ENCODE data around the gene CARD9. TPM values are rescaled to one million over a fixed set of nuclear protein-coding genes. Genes with fewer than 3 reads are reported as not detected.

The CARD9 gene
- total RNA-seq, 1 donor from 2014 or later = 0.94 TPM

DNA sequence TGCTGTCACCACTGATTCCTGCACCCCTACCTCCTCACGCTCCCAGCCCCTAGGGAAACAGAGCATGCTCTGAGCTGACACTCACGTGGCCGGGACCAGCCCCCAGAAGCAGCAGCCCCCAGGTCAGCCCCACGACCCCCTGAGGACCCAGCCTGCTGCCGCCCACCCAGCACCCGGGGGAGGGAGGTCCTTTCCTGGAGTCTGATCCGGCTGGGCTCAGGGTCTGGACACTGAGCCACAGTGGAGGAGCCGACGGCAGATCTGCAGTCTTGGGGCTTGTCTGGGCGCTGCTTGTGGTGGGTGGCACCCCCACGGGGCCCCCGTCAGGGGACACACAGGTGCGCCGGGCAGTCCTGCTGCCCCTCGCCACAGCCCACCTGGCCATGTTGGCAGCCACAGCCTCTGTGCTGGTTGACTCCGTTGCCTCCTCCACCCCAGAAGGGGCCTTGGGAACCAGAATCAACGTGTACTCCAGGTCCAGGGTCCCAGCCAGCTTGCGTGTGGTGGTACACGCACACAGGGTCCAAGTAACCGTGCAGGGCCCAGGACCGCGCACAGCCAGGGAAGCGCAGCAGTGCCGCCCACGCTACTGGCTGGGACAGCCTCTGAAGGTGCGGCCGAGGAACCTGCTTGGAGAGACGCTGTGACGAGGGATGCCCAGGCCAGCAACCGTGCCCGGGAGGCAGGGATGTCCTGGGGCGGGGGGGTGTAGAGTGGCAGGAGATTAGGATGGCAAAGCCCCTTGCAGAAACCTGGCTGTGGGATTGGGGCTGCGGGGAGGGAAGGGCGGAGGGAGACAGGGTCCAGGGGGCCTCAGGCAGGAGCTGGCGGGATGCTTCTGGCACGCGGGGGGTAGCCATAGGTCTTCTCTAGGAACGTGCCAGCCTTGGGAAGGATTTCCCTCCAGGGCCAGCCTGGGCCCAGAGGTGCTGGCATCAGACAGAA lies 13.4 kb downstream of the CARD9 start:
- Mint-ChIP-seq H3K9me3 (ENCODE audit: unreplicated experiment) (no peaks in the 10 kb centered on the region), H3K27me3 (ENCODE audit: unreplicated experiment) (no peaks in the 10 kb centered on the region), H3K36me3 (ENCODE audit: unreplicated experiment) (no peaks in the 10 kb centered on the region), H3K27ac (ENCODE audit: unreplicated experiment) (no peak overlapping the region), H3K4me1 (ENCODE audit: unreplicated experiment) (peaks cover 2% of the 10 kb centered on the region), H3K4me3 (ENCODE audit: unreplicated experiment) (no peak overlapping the region)
- TF ChIP-seq, protein P1, sequence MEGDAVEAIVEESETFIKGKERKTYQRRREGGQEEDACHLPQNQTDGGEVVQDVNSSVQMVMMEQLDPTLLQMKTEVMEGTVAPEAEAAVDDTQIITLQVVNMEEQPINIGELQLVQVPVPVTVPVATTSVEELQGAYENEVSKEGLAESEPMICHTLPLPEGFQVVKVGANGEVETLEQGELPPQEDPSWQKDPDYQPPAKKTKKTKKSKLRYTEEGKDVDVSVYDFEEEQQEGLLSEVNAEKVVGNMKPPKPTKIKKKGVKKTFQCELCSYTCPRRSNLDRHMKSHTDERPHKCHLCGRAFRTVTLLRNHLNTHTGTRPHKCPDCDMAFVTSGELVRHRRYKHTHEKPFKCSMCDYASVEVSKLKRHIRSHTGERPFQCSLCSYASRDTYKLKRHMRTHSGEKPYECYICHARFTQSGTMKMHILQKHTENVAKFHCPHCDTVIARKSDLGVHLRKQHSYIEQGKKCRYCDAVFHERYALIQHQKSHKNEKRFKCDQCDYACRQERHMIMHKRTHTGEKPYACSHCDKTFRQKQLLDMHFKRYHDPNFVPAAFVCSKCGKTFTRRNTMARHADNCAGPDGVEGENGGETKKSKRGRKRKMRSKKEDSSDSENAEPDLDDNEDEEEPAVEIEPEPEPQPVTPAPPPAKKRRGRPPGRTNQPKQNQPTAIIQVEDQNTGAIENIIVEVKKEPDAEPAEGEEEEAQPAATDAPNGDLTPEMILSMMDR (IDR thresholded peaks at IDR 0.05) = no peak
- DNase-seq (ENCODE audit: extremely low spot score, unreplicated experiment) = no peak

DNA sequence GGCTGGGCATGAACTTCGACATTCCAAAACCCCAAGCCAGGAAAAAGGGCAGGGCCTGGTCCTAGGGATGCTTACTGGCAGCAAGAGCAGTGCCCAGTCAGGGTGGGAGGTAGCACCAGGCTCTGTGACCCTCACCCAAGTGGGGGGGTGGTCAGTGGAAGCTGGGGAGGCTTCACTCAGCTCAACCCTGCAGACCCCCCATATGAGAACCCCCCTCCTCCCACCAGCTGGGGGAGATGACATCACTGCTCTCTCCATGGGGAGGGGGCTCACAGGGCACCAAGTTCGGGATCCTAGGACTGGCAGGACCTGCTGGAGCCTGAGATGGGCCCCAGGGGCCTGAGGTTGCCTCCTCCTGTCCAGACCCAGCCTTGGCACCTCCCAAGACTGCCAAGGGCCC lies 14.6 kb downstream of the CARD9 start:
- Mint-ChIP-seq H3K4me1 (ENCODE audit: unreplicated experiment) (peaks cover 11% of the 10 kb centered on the region), H3K4me3 (ENCODE audit: unreplicated experiment) (no peak overlapping the region), H3K9me3 (ENCODE audit: unreplicated experiment) (no peaks in the 10 kb centered on the region)

DNA sequence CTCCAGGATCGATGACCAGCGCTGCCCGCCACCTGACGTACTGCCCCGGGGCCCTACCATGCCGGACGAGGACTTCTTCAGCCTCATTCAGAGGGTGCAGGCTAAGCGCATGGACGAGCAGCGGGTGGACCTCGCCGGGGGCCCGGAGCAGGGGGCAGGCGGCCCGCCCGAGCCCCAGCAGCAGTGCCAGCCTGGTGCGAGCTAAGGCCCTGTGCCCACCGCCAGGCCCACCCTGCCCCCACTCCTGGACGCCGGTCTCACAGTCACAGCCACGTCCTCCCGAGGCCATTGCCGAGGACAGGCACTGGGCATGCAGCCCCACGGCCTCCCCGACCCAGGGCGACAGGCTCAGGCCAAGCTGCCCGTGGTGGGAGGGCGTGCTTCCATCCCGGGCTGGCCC lies 15.5 kb downstream of the CARD9 start:
- TF ChIP-seq, protein P1 (IDR thresholded peaks at IDR 0.05) = no peak
- Mint-ChIP-seq H3K27ac (ENCODE audit: unreplicated experiment) (no peak overlapping the region), H3K9me3 (ENCODE audit: unreplicated experiment) (no peaks in the 10 kb centered on the region), H3K4me1 (ENCODE audit: unreplicated experiment) (peaks cover 11% of the 10 kb centered on the region), H3K36me3 (ENCODE audit: unreplicated experiment) (no peaks in the 10 kb centered on the region), H3K4me3 (ENCODE audit: unreplicated experiment) (no peak overlapping the region), H3K27me3 (ENCODE audit: unreplicated experiment) (no peaks in the 10 kb centered on the region)
- no peak for DNase-seq (ENCODE audit: extremely low spot score, unreplicated experiment)

More for the DNA sequence above, 14.6 kb downstream of the CARD9 start:
- Mint-ChIP-seq H3K27me3 (ENCODE audit: unreplicated experiment) (no peaks in the 10 kb centered on the region), H3K36me3 (ENCODE audit: unreplicated experiment) (no peaks in the 10 kb centered on the region), H3K27ac (ENCODE audit: unreplicated experiment) (no peak overlapping the region)
- TF ChIP-seq, protein P1 (IDR thresholded peaks at IDR 0.05) = no peak
- no peak for DNase-seq (ENCODE audit: extremely low spot score, unreplicated experiment)

DNA sequence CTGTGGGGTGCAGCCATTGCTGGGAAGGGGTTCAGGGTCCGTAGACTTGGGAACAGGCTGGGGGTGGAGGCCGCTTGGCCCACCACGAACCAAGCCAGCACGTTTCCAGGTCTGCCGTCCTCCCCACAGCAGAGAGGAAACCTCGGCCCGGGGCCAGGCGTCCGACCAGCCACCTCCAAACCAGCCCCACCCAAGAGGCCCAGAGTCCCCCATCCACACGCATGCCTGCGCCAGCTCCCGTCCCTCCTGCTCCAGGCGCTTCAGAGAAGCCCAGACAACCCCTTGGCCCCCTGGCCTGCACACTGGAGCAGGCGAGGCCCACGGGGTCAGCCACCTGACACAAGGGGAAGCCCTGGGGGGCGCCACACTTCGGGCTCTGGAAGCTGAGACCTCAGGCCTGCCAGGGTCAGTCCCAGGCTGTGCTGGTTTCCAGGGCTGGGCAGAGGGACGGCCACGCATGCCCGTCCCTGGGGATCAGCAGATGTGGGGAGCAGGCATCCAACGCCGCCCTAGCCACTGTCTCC lies 16.2 kb downstream of the CARD9 start:
- Mint-ChIP-seq H3K4me1 (ENCODE audit: unreplicated experiment) (peaks cover 9% of the 10 kb centered on the region), H3K4me3 (ENCODE audit: unreplicated experiment) (no peak overlapping the region), H3K36me3 (ENCODE audit: unreplicated experiment) (no peaks in the 10 kb centered on the region), H3K27ac (ENCODE audit: unreplicated experiment) (no peak overlapping the region), H3K9me3 (ENCODE audit: unreplicated experiment) (no peaks in the 10 kb centered on the region), H3K27me3 (ENCODE audit: unreplicated experiment) (no peaks in the 10 kb centered on the region)
- TF ChIP-seq, protein P1 (IDR thresholded peaks at IDR 0.05) = no peak
- DNase-seq (ENCODE audit: extremely low spot score, unreplicated experiment) = no peak

Data from osteocyte (in vitro differentiated cells).